Activated naive CD8-positive, alpha-beta T cell treated with anti-CD3 and anti-CD28 coated beads for 36 hours (primary cell): Measurements from ENCODE around the gene NOL12. TPM values are rescaled to one million over a fixed set of nuclear protein-coding genes. Genes with fewer than 3 reads are reported as not detected.

Experiments used
- DNase-seq: peaks from one replicate; pipeline ENCODE4 v3.0.0; 2021
- H3K27ac Mint-ChIP-seq: one replicate; pipeline ENCODE4 v1.8.0; 2022; ENCODE audit warnings: mild to moderate bottlenecking, moderate library complexity, mixed read lengths
- H3K27me3 Mint-ChIP-seq: one replicate; pipeline ENCODE4 v1.8.0; 2022; ENCODE audit warnings: mild to moderate bottlenecking, mixed read lengths
- H3K36me3 Mint-ChIP-seq: one replicate; pipeline ENCODE4 v1.8.0; 2021; ENCODE audit warnings: mild to moderate bottlenecking, mixed read lengths
- H3K4me1 Mint-ChIP-seq: one replicate; pipeline ENCODE4 v1.8.0; 2021; ENCODE audit warnings: mixed read lengths
- H3K4me3 Mint-ChIP-seq: one replicate; pipeline ENCODE4 v1.8.0; 2022; ENCODE audit warnings: mild to moderate bottlenecking, moderate library complexity, mixed read lengths
- H3K9me3 Mint-ChIP-seq: one replicate; pipeline ENCODE4 v1.8.0; 2022; ENCODE audit warnings: mixed read lengths
- total RNA-seq, 2 experiments: library from RNA; stranded (reverse); gene quantifications; one replicate each; pipeline ENCODE4 v1.2.3, GENCODE V29; 2021

NOL12 gene, protein sequence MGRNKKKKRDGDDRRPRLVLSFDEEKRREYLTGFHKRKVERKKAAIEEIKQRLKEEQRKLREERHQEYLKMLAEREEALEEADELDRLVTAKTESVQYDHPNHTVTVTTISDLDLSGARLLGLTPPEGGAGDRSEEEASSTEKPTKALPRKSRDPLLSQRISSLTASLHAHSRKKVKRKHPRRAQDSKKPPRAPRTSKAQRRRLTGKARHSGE
- 10 to 100 TPM; 50.0 to 50.8 TPM for total RNA-seq

DNA sequence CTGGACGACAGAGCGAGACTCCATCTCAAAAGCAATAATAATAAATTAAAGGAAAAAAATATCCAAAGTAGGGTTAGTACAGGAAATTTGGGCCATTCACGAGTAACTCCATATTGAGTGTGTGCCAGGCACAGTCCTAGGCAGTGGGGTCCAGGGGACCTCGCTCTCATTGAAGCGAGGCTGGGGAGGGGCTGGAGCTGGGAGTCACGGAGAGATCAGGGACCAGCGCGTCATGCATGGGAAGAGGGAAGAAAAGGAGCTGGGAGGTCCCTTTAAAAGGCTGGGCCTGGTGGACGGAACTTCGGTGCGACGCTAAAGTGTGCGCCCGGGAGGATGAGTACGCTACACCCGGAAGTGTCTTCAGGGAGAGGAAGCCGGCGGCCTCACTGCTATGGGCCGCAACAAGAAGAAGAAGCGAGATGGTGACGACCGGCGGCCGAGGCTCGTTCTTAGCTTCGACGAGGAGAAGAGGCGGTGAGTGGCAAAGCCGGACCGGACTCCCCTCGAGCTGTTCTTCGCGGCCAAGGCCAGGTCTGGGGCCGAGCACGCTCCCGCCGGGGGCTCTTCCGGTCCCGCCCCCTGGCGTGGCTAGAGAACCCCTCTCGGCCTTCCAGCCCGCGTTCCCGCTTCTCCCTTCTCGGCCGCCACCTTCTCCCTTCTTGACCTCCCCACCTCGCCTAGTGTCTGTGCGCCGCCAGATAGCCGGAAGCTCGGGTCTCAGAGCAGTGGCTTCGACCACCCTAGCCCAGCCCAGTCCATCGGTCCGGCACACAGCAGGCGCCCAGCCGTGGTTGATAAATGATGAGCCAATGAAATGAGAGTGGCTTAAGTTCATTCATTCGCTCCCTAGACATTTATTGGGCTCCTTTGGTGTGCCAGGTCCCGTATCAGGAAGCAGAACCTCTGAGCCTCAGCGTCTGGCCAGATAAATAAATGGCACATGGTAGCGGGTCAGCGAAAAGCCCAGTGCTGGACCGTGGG, at the start of gene NOL12:
Gene NOL12, plus strand, starts transcription at position 342 of the 981 bp plus-strand sequence. Its CDS starts 50 bp downstream, at position 392.
- Mint-ChIP-seq H3K36me3 (peaks cover 22% of the 10 kb centered on the region), H3K27me3 (no peaks in the 10 kb centered on the region), H3K9me3 (no peaks in the 10 kb centered on the region), H3K4me3 (peak within 1 kb of the TSS; percentile 97), H3K27ac (peak within 1 kb of the TSS; percentile 92), H3K4me1 (peaks cover 23% of the 10 kb centered on the region)
- peak; percentile 77 for DNase-seq

GRCh38 chr22:37636949-37637273, 49.2 kb upstream of the NOL12 start:
- Mint-ChIP-seq H3K9me3 (no peaks in the 10 kb centered on the region), H3K36me3 (peaks cover 6% of the 10 kb centered on the region), H3K4me3 (no peak overlapping the region), H3K27ac (peak overlapping the region; percentile 77), H3K27me3 (no peaks in the 10 kb centered on the region), H3K4me1 (peaks cover 70% of the 10 kb centered on the region)
- DNase-seq: no peak

DNA sequence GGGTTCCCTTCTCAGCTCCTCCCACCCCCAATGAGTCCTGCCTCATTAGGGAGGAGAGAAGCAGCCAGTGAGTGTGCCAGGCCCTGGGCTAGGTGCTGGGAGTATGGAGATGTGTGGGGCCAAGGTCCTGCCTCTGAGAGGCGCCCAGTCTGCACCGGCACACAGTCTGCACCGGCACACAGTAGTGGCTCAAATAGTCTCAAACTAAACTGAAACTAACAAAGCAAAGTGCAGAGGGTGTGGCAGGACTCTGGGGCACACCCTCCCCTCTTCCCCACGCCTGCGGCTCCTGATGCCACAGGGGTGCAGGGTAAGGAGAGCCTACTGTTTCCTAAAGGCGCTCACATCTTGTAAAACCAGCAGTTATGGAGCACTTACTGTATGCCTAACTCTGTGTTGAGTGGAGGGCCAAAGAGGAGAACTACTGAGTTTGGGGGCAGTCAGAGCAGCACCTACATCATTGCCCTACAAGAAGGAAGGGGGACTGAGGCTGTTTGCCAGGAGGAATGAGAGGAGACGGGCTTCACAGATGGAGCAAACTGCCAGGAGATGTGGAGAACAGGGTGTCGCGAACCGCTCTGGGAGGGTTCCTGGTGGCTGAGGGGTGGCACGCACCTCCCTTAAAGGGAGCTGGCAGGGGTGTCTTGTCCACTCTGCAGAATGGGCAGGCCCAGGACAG, 47.6 kb upstream of the NOL12 start:
- H3K9me3 Mint-ChIP-seq: no peaks in the 10 kb centered on the region
- peaks cover 8% of the 10 kb centered on the region for H3K36me3 Mint-ChIP-seq
- peaks cover 68% of the 10 kb centered on the region for H3K4me1 Mint-ChIP-seq
- peak; percentile 37 for DNase-seq
- peak overlapping the region; percentile 63 for H3K27ac Mint-ChIP-seq
- peak overlapping the region; percentile 100 for H3K4me3 Mint-ChIP-seq
- H3K27me3 Mint-ChIP-seq: no peaks in the 10 kb centered on the region

DNA sequence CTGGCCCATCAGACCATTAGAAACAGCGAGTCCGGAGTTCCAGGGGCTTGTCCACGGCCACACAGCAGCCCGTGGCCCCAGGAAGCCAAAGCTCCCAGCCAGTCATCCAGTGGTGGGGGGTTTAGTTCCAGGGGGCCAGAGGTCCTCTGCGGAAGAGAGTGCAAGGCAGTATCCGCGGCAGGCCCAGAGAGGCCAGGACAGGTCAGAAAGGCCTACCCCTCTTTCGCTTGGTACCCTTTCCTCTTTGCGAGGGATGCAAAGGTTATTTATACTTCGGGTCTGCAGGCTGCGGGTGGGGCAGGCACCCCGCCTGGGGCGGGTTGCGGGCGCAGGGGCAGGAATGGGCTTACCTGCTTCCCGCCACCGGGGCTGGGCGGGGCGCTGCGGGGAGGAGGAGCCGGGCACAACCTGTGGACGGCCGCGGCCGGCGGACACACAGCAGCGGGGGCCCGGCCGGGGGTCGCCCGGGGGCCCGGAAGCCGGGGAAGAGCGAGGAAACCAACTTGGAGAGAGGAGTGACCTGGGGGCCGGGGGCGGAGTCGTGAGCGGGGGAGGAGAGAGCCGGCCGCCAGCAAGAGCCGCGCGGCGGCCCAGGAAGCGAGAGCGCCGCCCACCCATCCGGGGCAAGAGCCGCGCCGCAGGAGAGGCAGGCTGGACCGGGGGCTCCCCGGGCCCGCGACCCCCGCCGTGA, 46.9 kb upstream of the NOL12 start, which contains the start of gene SH3BP1:
Gene SH3BP1, plus strand, starts transcription at position 600 of the 691 bp plus-strand sequence. CDS start 119 bp downstream, outside the sequence.
- Mint-ChIP-seq H3K36me3 (peaks cover 11% of the 10 kb centered on the region), H3K4me1 (peaks cover 65% of the 10 kb centered on the region), H3K4me3 (peak within 1 kb of the TSS; percentile 100), H3K27me3 (no peaks in the 10 kb centered on the region), H3K9me3 (no peaks in the 10 kb centered on the region), H3K27ac (peak within 1 kb of the TSS; percentile 98)
- DNase-seq: peak; percentile 78

GRCh38 chr22:37639771-37640590, 46.2 kb upstream of the NOL12 start:
- Mint-ChIP-seq H3K4me3 (peak overlapping the region; percentile 100), H3K27ac (peak overlapping the region; percentile 98), H3K9me3 (no peaks in the 10 kb centered on the region), H3K36me3 (peaks cover 17% of the 10 kb centered on the region), H3K4me1 (peaks cover 58% of the 10 kb centered on the region), H3K27me3 (no peaks in the 10 kb centered on the region)
- peak; percentile 46 for DNase-seq

- H3K36me3 Mint-ChIP-seq: peaks cover 18% of the 10 kb centered on the region
- peaks cover 51% of the 10 kb centered on the region for H3K4me1 Mint-ChIP-seq
- no peaks in the 10 kb centered on the region for H3K27me3 Mint-ChIP-seq
- H3K4me3 Mint-ChIP-seq: peak overlapping the region; percentile 100
- DNase-seq: no peak
- no peaks in the 10 kb centered on the region for H3K9me3 Mint-ChIP-seq
- peak overlapping the region; percentile 98 for H3K27ac Mint-ChIP-seq
Observed at GRCh38 chr22:37640591-37641560, 45.3 kb upstream of the NOL12 start.

DNA sequence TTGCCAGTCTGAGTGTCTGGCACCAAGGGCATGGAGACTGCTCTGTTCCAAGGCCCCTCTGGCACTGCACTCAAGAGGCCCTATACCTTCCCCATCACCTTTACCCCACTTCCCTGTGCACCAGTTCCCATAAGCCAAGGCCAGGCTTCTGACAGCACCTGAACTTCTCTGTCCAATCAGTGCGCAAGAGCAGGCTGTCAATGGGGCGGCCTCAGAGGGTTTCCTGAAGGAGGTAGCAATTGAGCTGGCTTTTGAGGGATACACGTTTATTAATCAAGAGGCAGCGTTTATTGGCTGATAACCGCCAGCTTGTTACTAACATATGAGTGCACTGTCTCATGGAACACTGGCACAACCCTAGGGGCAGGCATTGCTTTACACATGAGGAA, 44.6 kb upstream of the NOL12 start:
- Mint-ChIP-seq H3K27me3 (no peaks in the 10 kb centered on the region), H3K9me3 (no peaks in the 10 kb centered on the region), H3K27ac (no peak overlapping the region), H3K36me3 (peaks cover 16% of the 10 kb centered on the region), H3K4me3 (peak overlapping the region; percentile 100), H3K4me1 (peaks cover 46% of the 10 kb centered on the region)
- DNase-seq: no peak

GRCh38 chr22:37643225-37643847, 42.8 kb upstream of the NOL12 start:
- H3K27ac Mint-ChIP-seq: peak overlapping the region; percentile 72
- H3K27me3 Mint-ChIP-seq: no peaks in the 10 kb centered on the region
- peaks cover 28% of the 10 kb centered on the region for H3K4me1 Mint-ChIP-seq
- peak overlapping the region; percentile 42 for H3K4me3 Mint-ChIP-seq
- H3K9me3 Mint-ChIP-seq: no peaks in the 10 kb centered on the region
- H3K36me3 Mint-ChIP-seq: peaks cover 17% of the 10 kb centered on the region
- peak; percentile 85 for DNase-seq

DNA sequence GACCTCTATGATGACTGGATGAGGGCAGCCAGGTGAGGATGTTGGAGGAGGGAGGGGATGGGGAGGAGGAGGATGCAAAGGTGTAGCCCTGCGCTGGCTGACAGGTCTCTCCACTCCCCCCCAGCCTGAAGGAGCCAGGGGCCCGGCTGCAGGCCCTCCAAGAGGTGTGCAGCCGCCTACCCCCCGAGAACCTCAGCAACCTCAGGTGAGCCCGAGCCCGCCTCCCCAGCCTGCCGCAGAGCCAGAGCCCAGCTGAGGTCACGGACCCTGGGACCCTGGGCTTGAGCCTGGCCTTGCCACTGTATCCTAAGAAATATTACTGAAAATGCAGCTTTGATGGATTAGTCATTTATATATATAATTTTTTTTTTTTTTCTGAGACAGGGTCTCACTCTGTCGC, 38.8 kb upstream of the NOL12 start:
- peaks cover 29% of the 10 kb centered on the region for H3K36me3 Mint-ChIP-seq

GRCh38 chr22:37647928-37648327, 38.2 kb upstream of the NOL12 start:
- no peak for DNase-seq
- Mint-ChIP-seq H3K27me3 (no peaks in the 10 kb centered on the region), H3K4me1 (peaks cover 12% of the 10 kb centered on the region), H3K36me3 (peaks cover 34% of the 10 kb centered on the region), H3K4me3 (no peak overlapping the region), H3K9me3 (no peaks in the 10 kb centered on the region), H3K27ac (no peak overlapping the region)

More for the DNA sequence above, 38.8 kb upstream of the NOL12 start:
- Mint-ChIP-seq H3K27me3 (no peaks in the 10 kb centered on the region), H3K4me3 (no peak overlapping the region), H3K4me1 (peaks cover 15% of the 10 kb centered on the region), H3K9me3 (no peaks in the 10 kb centered on the region), H3K27ac (no peak overlapping the region)
- DNase-seq: no peak

DNA sequence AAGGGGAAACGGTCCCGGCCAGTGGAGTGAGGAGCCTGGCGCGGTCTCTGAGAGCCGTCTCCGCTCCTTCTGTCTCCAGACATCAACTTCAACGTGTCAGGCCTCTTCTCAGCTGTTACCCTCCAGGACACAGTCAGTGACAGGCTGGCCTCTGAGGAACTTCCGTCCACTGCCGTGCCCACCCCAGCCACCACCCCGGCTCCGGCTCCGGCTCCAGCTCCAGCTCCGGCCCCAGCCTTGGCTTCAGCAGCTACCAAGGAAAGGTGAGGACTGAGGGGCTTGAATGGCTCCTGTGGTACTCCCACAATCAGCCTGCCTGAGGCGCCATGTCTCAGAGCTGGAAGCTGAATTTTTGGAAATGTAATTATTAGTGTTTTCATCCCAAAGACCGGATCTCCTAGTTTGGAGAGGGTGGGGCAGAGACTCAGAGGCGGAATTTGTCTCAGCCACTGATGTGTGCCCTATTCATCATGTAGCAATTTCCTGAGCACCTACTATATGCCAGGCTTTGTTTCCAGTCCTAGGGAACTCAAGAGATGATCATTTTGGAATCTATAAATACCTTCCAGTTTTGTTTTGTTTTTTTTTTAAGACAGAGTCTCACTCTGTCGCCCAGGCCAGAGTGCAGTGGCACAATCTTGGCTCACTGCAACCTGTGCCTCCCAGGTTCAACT, 35.5 kb upstream of the NOL12 start:
- H3K27me3 Mint-ChIP-seq: no peaks in the 10 kb centered on the region
- H3K27ac Mint-ChIP-seq: no peak overlapping the region
- peaks cover 21% of the 10 kb centered on the region for H3K36me3 Mint-ChIP-seq
- no peak overlapping the region for H3K4me3 Mint-ChIP-seq
- peaks cover 4% of the 10 kb centered on the region for H3K4me1 Mint-ChIP-seq
- no peak for DNase-seq
- H3K9me3 Mint-ChIP-seq: no peaks in the 10 kb centered on the region

GRCh38 chr22:37654563-37655251, 31.4 kb upstream of the NOL12 start:
- H3K4me1 Mint-ChIP-seq: peaks cover 10% of the 10 kb centered on the region
- no peaks in the 10 kb centered on the region for H3K27me3 Mint-ChIP-seq
- no peaks in the 10 kb centered on the region for H3K9me3 Mint-ChIP-seq
- no peak for DNase-seq
- H3K4me3 Mint-ChIP-seq: no peak overlapping the region
- peaks cover 17% of the 10 kb centered on the region for H3K36me3 Mint-ChIP-seq
- H3K27ac Mint-ChIP-seq: no peak overlapping the region
